ENCODE results near the gene EYA4.

GRCh38 chr6:133392641-133393040 is 151.5 kb downstream of the EYA4 start:
- TF ChIP-seq POLR2A (IDR thresholded peaks at IDR 0.05) (no peak), CTCF (IDR thresholded peaks at IDR 0.05 in 8 of 11, conservative IDR thresholded peaks at IDR 0.05 in 3 of 11) (no peak), POLR2AphosphoS5 (IDR thresholded peaks at IDR 0.05) (no peak)
